GM21447 (cell line): ENCODE measurements around the gene MPC1L.

Experiments
- ATAC-seq: cut with Tn5 transposase; IDR thresholded peaks from one replicate; pipeline ENCODE4 v1.9.1; 2021; ENCODE audit not compliant: unreplicated experiment

Gene MPC1L

DNA sequence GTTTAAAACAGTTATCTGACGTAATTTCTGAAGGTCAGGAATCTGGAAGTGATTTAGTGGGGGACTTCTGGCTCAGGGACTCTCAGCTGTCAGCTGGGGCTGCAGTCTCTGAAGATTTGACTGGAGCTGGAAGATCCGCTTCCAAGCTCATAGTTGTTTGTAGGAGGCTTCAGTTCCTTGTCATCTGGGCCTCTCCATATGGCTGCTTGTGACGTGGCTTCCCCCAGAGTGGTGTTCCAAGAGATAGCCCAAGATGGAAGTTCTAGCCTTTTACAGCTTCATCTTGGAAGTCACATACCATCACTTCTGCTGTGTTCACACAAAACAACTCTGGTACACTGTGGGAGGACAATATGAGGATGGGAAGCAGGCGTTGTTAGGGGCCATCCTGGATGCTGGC is 2.1 kb downstream of the MPC1L start:
- no peak for ATAC-seq

DNA sequence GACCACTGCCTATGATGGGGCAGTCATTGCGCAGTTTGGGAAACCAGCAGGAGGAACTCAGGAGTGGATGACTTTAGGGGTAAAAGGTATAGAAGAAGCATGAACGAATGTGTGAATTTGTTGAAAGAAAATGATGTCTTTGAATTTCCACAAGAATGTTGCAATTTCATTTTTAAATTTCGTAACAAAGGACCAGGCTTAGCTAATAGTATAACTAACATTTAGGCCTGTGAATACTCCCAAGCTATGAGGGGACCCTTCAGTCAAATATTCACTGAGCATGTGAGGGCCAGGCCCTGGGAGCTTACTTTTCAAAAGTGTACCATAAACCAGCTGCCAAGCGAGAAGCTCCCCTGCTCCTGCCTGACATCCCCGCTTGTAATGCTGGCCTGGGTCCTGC is 5.3 kb downstream of the MPC1L start:
- no peak for ATAC-seq

DNA sequence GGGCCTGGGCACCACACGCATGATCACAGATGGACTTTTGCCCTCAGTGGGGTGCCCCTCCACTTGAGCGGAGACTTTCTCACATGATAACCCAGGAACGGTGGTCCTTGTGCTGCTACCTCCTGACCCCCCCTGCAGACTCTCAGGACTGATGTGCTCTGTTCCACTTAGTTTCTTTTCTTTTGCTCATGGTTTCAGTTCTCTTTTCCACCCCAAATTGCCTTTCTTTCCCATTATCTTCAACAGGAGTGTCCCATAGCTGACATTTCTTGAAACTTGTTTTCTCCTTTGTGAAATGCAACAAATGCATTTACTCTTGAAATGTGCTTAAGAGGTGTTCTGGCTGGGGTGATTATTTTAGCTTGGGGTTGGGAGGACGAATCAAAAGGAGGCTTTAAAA is 9.0 kb downstream of the MPC1L start:
- no peak for ATAC-seq

DNA sequence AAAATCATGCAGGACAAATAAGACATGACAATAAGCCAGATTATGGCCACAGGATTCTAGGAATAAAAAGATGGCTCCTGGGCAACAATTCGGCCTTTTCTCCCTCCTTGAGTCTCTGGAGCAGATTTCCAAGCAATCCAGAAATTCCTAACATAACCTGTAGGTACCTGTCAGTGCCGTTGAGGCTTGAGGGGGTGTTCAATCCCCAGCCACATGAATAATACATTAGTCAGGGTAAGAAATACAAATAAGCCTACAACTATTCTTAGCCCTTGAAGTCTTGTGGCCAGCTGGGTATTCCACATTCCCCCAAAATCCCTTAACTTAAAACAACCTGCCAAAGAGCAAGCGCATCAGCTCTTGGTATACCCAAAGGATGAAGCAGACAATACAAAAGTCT is 14.5 kb downstream of the MPC1L start:
- ATAC-seq: no peak

DNA sequence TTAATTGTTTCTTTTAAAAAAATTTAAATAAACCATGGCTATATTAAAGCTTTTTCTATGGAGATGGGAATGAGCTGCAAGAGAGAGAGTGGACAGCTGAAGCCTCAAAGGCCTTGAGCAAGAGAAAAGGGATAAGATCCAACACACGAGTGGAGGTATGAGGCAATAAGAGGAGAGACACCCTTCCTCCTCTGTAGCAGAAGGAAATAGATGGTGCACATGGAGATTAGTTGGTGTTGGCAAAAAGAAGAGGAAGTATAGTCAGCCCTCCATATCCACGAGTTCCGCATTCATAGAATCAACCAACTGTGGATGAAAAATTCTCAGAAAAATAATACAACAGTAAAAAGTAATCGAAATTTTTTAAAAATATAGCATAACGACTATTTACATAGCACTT is 20.9 kb downstream of the MPC1L start:
- ATAC-seq: no peak

DNA sequence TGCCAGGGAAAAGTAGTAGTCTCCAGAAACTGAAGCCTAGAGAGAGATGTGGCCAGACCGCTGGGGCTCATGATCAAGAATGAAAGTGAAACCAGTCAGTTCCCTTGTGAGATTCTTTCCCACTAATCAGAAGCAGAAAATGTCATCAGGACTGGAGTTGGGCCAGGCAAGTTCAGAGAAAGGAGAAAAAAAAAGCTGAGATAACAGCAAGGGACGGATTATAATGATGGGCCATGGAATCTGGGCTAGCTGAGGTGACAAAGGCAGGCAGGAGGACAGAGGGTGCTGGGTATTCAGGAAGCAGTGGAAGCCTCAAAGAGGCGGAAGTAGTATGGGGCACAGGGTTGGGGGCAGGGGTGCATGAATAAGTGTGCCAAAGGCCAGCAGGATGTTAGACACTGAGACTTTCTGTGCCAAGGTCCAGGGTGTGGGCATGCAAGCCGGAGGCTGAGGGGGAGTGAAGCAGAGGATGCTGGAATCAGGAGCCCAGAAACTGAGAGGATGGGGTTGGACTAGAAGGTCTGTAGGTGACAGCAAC is 21.7 kb downstream of the MPC1L start:
- ATAC-seq: peak; percentile 41

DNA sequence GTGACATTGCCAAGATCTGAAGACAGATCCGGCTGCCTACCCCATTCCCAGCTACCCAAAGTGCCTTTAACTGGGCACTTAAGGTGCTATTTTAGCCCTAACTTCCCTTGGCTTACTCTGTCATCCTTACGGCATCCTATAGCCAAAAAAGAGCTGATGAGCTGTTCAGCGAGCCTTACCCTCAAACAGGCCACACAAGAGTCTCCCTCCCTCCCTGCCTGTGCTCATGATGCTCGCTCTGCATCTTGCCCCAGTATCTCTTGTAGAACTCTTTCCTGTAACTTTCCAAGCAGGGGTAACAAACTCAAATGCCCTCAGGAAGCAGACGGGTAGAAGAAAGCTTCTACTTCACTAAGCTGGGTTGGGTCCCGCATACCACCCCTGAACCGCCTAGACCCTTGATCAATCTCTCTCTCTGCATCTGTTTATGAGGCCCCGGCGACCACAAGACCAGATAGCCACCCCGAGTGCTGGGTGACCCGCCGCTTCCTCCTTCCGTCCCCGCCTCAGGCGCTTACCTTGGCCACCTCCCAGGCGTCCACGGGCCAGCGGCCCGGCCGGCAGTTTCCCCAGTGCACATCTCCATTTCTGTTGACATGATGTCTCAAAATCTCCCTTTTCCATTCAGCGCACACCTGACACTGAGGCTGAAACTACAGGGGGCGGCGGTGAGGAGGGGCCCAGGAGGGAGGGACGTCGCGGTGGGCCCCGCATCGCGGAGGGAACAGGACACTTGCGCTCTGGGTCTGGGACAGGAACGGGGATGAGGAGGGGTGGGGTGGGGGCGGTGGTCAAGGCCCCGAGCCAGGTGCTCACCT is 23.5 kb downstream of the MPC1L start:
- peak; percentile 27 for ATAC-seq

DNA sequence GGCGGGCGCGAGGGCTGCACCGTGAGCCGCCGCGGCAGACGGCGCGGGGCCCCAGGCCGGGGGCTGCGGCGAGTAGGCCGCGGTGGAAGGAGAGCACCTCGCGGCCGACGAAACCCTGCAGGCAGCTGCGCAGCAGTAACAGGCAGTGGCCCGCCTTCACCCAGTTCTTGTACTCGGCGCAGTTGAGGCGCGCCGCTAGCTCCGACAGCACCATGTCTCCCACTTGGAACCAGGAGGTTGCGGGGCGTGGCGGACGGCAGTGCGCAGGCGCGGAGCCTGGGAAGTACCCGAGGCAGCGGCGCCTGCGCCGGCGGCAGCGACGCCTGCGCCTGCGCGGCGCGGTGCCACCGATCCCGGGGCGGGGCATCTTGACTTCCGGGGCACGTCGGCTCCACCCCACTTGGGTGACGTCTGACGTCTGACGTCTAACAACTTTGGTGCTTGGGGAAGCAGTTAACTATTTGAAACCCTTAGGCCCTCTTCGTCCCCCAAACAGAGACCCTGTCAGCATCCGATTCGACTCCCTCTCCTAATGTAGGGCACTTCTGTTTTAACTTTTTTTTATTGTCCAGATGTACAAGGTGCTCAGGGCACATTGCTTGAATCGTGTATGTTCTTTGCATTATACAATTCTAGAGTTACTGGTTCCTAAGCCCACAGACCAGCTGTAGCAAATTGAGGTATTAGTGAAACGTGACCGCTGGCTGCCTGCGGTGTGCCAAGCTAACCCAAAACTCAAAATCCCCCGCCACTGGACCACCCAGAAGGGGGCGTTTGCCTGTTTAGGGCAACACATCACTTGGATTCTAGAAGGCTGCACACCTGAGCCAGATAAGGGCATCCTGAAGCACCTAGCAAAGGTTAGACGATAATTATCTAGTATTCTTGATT is 24.3 kb downstream of the MPC1L start, which contains the start of gene CXorf38:
Gene CXorf38, minus strand, starts transcription at position 255 of the 891 bp plus-strand sequence. Its CDS starts 41 bp downstream, at position 214.
- ATAC-seq: peak; percentile 58

DNA sequence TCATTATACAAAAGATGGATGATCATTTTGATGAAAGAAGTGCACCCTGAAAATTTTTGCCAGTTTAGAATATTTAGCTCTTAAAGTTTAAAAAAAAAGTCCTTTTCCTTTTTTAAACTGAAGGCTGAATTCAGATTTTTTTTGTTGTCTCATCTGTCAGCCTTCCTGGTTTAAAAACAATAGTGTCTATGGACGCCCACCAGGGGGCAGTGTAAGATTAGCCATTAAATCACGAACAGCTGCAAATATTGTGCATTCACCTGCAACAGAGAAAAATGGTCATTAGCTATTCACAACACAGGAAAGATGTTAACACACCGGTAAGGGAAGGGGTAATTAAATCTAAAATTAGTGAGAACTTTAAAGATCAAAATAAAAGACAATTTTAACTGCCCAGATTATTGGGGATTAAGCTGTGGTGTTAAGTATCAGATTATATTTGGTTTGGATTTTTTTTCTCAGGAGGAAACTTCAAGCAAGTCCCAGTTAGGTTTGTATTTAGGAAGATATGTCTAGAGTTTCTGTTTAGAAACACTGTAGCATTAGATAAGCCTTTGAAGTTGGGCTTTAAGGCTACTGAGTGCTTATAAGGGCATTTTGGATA is 28.5 kb downstream of the MPC1L start:
- no peak for ATAC-seq

DNA sequence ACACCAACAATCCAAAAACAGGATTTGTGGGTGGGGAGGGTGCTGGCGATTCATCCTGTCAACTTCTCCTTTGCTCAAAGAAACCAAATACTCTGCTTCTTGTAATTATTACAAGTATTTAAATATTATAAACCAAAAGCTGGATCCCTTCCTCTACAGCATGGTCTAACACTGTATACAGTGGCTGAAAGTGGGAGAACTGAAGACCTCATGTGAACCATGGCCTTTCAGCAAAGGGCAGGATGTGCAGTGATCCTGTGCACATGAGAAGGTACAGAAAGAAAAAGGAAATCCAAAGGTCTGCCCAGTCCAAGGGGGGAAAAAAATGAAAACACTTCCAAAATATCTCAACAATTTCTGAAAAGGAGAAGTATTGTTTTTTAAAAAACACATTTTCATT is 29.4 kb downstream of the MPC1L start:
- no peak for ATAC-seq

DNA sequence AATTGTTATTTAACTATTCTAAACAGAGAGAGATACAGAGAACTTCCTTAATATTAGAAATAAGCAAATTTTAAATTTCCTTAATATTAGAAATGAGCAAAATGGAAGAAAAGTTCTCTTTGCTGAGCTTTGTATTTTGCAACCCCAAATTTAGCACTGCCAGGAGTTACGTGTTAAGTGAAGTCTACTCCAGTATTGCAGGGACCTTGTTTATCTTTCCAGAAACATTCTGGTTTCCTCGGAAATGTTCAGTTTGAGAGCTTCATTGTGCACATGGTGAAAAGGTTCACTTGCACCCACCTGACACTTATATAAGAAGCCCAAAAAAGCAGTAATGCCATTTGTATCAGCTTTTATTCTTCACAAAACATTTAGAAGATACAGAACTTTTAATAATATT is 30.3 kb downstream of the MPC1L start:
- no peak for ATAC-seq

DNA sequence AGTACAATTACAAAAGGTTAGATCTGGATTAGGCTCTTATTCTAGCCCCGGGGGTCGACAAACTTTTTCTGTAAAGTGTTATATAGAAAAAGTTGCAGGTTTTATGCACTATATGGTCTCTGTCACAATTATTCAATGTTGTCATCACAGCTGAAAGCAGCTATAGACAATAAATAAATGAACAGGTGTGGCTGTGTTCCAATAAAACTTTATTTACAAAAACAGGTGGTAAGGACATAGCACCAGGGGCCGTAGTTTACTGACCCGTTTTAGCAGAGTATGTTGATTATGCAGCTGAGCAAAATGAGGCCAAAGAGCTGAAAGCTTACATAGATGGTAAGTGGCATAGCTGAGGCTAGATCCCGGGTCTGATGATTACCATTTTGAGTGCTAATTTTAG is 37.2 kb downstream of the MPC1L start:
- no peak for ATAC-seq

DNA sequence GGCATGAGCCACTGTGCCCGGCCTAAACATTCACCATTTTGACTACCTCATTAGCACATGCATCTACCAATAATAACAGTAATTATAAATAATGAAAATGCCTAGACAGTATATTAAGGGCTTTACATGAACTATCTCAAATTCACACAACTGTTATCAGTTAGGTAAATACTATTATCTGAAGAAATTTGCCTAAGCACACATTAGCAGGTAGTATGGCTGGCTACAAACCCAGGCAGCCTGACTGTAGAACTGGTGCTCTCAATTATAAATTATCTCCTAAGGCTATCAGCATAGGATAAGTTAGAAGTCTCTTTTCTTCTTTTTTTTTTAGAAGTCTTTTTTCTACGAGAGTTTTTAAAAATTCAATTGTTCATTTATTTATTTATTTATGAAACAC is 38.3 kb downstream of the MPC1L start:
- no peak for ATAC-seq

DNA sequence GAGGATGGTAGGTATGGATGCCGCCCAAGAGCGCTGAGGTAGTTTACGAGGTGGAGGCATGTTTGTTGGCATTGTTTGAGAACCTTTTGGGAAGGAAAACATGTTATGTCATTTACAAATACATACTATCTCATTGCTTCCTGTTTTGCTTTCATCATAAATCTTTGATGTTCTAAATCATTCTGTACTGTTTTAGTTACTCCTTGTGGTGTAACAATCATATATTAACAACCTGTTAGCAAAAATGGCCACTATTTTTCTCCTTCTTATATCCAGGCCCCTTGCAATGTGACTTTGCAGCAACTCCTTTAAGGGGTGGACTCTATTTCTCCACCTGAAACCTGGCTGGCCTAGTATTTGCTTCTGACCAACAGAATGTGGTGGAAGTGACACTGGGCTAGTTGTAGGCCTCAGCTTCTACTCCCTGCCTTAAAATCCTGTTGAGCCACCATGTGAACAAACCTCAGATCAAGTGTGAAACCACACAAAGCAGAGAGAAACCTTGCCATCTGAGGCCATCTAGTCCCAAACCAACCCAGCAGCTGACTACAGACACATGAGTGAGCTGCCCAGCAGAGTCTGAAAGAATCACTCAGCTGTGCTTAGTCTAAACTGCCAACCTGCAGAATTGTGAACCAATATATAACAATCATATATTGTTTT is 40.0 kb downstream of the MPC1L start:
- ATAC-seq: no peak

DNA sequence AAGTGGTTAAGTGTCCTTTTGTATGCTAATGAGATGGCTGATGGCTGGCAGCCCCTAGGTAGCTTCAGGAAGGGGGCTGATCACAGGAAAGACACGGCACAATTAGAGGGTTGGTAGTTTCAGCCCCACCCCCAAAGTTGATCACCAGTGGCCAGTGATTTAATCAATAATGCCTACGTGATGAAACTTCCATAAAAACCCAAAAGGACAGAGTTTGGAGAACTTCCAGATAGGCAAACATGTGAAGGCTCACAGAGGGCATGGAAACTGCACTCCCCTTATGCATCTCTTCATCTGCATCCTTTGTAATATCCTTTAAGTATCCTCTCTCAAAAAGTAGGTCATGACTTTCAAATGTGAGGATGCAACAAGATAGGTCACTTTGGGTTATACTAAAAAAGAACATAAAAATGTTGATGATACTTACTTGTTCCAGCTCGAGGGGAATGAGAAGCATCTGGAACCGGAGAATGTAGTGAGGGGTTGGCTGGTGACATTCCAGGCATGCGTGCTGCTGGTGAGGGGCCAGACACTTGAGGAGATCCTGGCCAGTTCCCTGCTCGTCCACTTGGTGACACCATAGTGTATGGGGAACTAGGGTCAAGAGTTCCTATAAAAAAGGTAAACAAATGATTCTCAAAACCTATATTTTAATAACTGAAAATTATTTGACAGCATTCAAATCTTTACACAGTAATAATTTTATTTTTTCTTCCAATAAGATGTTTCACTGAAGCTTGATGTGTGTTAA is 40.8 kb downstream of the MPC1L start:
- no peak for ATAC-seq

DNA sequence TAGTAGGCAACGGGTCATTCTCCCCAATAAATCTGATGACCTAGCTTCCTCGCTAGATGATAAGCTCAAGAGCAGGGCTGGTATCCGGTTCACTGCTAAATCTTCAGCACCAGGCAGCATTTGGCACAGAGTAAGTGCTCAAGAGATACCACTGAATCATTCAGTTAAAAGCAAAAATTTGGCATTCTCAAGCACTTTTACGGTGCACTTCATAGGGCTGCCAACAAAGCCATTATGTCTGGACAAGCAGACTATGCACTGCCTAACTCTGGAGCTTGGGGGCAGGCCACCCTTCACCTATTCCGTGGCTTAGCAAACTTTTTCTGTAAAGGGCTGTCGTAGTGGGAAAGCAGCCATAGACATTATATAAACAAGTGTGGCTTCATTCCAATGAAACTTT is 47.9 kb downstream of the MPC1L start:
- ATAC-seq: no peak
